CD4-positive, alpha-beta memory T cell (primary cell): Measurements from ENCODE around the gene CENPN. TPM values are rescaled to one million over a fixed set of nuclear protein-coding genes. Genes with fewer than 3 reads are reported as not detected.

Experiments used
- CTCF ChIA-PET: fragments of 350-600 bp; sonication (Branson Sonifier 250); formaldehyde crosslinking; loops from one replicate; lab custom pipeline; 2021; ENCODE audit warnings: inconsistent platforms; ENCODE audit not compliant: partially characterized antibody; lab: Charles Lee
- POLR2A ChIA-PET: fragments of 350-600 bp; sonication (Branson Sonifier 250); formaldehyde crosslinking; loops from one replicate; lab custom pipeline; 2021; ENCODE audit not compliant: partially characterized antibody; lab: Charles Lee
- DNase-seq, 5 donors: peaks; one replicate each; pipeline versions ENCODE4 v3.0.0 to v3.0.0-alpha.2; 2020 to 2022; ENCODE audit warnings: mixed read lengths in 1 of 5
- H3K27ac ChIP-seq: one replicate; pipeline ENCODE4 v1.7.0; 2013; ENCODE audit warnings: low read depth, low read length
- H3K27me3 ChIP-seq: 2 replicates; pipeline ENCODE4 v1.7.0; 2013; ENCODE audit warnings: mild to moderate bottlenecking, low read length, moderate library complexity; ENCODE audit not compliant: insufficient read depth
- H3K36me3 ChIP-seq: 2 replicates; pipeline ENCODE4 v1.7.0; 2013; ENCODE audit warnings: mild to moderate bottlenecking, low read length, moderate library complexity; ENCODE audit not compliant: insufficient read depth
- H3K4me1 ChIP-seq: 2 replicates; pipeline ENCODE4 v1.7.0; 2013; ENCODE audit warnings: mild to moderate bottlenecking, low read length, moderate library complexity; ENCODE audit not compliant: insufficient read depth
- H3K4me3 ChIP-seq, 2 donors: one replicate each; pipeline ENCODE4 v1.7.0; 2013; ENCODE audit warnings: low read length in 2 of 2, mild to moderate bottlenecking in 1 of 2
- H3K9me3 ChIP-seq, 2 donors: one replicate each; pipeline ENCODE4 v1.7.0; 2013; ENCODE audit warnings: low read length in 2 of 2, control low read depth in 1 of 2; ENCODE audit not compliant: control insufficient read depth in 1 of 2
- H3K27ac Mint-ChIP-seq, 7 donors: one replicate each; pipeline ENCODE4 v1.8.0; 2020 to 2021; ENCODE audit warnings: mixed read lengths in 7 of 7, mild to moderate bottlenecking in 6 of 7, inconsistent platforms in 3 of 7, moderate library complexity in 3 of 7
- H3K27me3 Mint-ChIP-seq, 2 donors: one replicate each; pipeline ENCODE4 v1.8.0; 2020 to 2021; ENCODE audit warnings: mixed read lengths in 2 of 2
- H3K36me3 Mint-ChIP-seq, 2 donors: one replicate each; pipeline ENCODE4 v1.8.0; 2020 to 2021; ENCODE audit warnings: mixed read lengths in 2 of 2, inconsistent platforms in 1 of 2, mild to moderate bottlenecking in 1 of 2
- H3K4me1 Mint-ChIP-seq, 4 donors: one replicate each; pipeline ENCODE4 v1.8.0; 2020 to 2021; ENCODE audit warnings: mixed read lengths in 4 of 4, mild to moderate bottlenecking in 1 of 4
- H3K4me3 Mint-ChIP-seq, 8 donors: one replicate each; pipeline ENCODE4 v1.8.0; 2020 to 2021; ENCODE audit warnings: mixed read lengths in 8 of 8, mild to moderate bottlenecking in 7 of 8, moderate library complexity in 6 of 8, inconsistent platforms in 3 of 8
- H3K9me3 Mint-ChIP-seq, 8 donors: one replicate each; pipeline ENCODE4 v1.8.0; 2020 to 2021; ENCODE audit warnings: mixed read lengths in 8 of 8, mild to moderate bottlenecking in 5 of 8, inconsistent platforms in 3 of 8, moderate library complexity in 1 of 8
- intact Hi-C: fragments of 100-400 bp; cut with micrococcal nuclease; formaldehyde crosslinking; loops from one replicate; pipeline ENCODE4 v1.15.1; 2023
- polyA plus RNA-seq, 2 donors: library from polyadenylated mRNA; unstranded; fragments of 300-500 nt; fragmentation: Illumina TruSeq; gene quantifications; one replicate each; pipeline ENCODE4 v1.2.3, GENCODE V29; 2021
- total RNA-seq, 2 experiments: library from RNA; stranded (reverse); gene quantifications; one replicate each; pipeline ENCODE4 v1.2.3, GENCODE V29; 2021

CENPN gene
- total and polyA plus RNA-seq, 4 experiments from 2014 or later, result 2.9 to 4.0 (median 3.6) TPM

DNA sequence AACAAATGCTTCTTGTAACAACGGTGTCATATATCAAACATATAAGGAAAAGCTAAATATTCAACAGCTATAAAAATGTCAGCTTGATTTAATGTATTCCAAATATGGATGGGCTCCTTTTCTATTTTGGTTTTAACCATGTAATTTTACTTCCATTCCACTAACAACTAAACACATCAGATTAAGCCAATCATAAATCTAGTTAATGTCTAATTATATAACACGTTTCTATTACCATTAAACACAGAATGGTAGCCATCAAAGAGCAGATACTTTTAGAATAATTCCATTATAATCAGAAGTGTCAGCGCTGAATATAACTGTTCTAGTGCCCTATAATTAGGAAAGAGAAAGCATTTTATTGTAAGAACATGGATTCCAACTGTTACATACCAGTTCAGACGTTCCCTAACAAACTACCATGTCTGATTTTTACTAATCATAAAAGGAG is 10.3 kb upstream of the CENPN start:
- peaks cover 2% of the 10 kb centered on the region for H3K36me3 ChIP-seq
- no peak for DNase-seq
- ChIA-PET POLR2A (interaction anchor here (2.0 to 2.4 kb wide), 2 partner anchors 10 to 40 kb away, joined by 10 to 27 read pairs; partner anchors contain the start of genes ATMIN, CENPN and CMC2), CTCF (interaction anchor here (0.6 to 2.3 kb wide), 3 partner anchors 8 to 40 kb away, joined by 3 to 13 read pairs (median 8); partner anchors contain the start of gene ATMIN)
- peak overlapping the region; percentile 36 to 70 for H3K4me3 ChIP-seq
- H3K9me3 ChIP-seq, result no peaks in the 10 kb centered on the region
- H3K27me3 ChIP-seq, result no peaks in the 10 kb centered on the region
- peak overlapping the region; percentile 63 for H3K27ac ChIP-seq
- Mint-ChIP-seq H3K27me3 (no peaks in the 10 kb centered on the region), H3K4me3 (peak overlapping the region; percentile 91 to 98 (median 96)), H3K27ac (peak overlapping the region; percentile 93 to 98 (median 94)), H3K9me3 (peaks cover 0 to 4% (median 0%) of the 10 kb centered on the region in 8 donors), H3K36me3 (peaks cover 6 to 25% of the 10 kb centered on the region in 2 donors), H3K4me1 (peaks cover 19 to 65% (median 52%) of the 10 kb centered on the region in 4 donors)
- H3K4me1 ChIP-seq, result peaks cover 32% of the 10 kb centered on the region
- intact Hi-C loops, result loop anchor here (1.0 kb wide), 2 partner anchors 11 to 448 kb away; partner anchors contain the start of genes CENPN and CMIP

DNA sequence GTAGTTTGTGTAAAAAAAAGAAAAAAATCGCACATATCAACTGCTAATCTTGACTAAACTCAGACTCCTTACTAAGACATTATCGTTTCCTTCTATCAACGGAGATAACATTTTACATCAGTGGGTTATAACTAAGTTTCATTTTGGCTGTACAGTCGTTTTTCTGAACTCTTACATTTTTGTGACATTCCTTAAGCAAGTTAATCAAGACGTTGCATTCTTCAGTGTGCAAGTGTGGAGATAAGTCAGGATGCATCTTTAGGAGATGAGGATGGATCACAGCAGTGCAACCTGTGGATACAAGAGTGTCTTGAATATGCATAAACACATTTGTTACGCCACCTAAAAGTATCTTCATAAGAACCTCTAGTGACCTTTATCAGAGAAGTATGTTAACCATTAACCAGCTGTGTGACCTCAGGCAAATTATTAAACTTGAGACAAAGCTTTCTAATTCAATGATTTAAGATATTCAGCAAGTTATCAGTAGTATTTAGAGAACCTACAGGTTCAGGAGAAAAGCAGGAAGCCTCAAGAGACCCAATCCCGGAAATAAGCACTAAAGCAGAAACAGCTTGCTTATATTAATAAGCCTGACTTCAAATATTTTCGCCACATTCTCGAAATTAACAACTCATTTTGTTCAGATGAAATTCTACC is 9.7 kb upstream of the CENPN start:
- Histone ChIP-seq H3K4me1 (peaks cover 35% of the 10 kb centered on the region), H3K27ac (peak overlapping the region; percentile 63), H3K36me3 (no peaks in the 10 kb centered on the region), H3K27me3 (no peaks in the 10 kb centered on the region), H3K9me3 (no peaks in the 10 kb centered on the region), H3K4me3 (peak overlapping the region; percentile 36 to 70)
- no peaks in the 10 kb centered on the region for H3K27me3 Mint-ChIP-seq
- peak overlapping the region; percentile 93 to 98 (median 94) for H3K27ac Mint-ChIP-seq
- DNase-seq, result peak in 4 of 5 donors; percentile 15 to 29 (median 24)
- peak overlapping the region; percentile 91 to 98 (median 96) for H3K4me3 Mint-ChIP-seq
- peaks cover 0 to 4% (median 0%) of the 10 kb centered on the region in 8 donors for H3K9me3 Mint-ChIP-seq
- peaks cover 6 to 23% of the 10 kb centered on the region in 2 donors for H3K36me3 Mint-ChIP-seq
- ChIA-PET CTCF (interaction anchor here (0.6 to 2.3 kb wide), 5 partner anchors 7 to 1701 kb away, joined by 3 to 13 read pairs (median 5); partner anchors contain the start of gene ATMIN), POLR2A (interaction anchor here (0.6 to 2.4 kb wide), 3 partner anchors 10 to 1173 kb away, joined by 3 to 27 read pairs (median 10); partner anchors contain the start of genes ATMIN, CENPN, CMC2 and MPHOSPH6)
- H3K4me1 Mint-ChIP-seq, result peaks cover 21 to 67% (median 56%) of the 10 kb centered on the region in 4 donors
- intact Hi-C loops, result loop anchor here (1.0 kb wide), 2 partner anchors 10 to 447 kb away; partner anchors contain the start of genes CENPN and CMIP

GRCh38 chr16:80997964-80998620 is 8.9 kb upstream of the CENPN start:
- H3K9me3 ChIP-seq, result no peaks in the 10 kb centered on the region
- intact Hi-C loops, result loop anchor here (1.0 kb wide), 2 partner anchors 9 to 446 kb away; partner anchors contain the start of genes CENPN and CMIP
- H3K27ac Mint-ChIP-seq, result peak overlapping the region in 6 of 7 donors; percentile 38 to 94 (median 64)
- peak overlapping the region; percentile 36 to 98 (median 78) for H3K4me3 Mint-ChIP-seq
- ChIA-PET CTCF (interaction anchor here (0.6 to 2.3 kb wide), 5 partner anchors 12 to 1780 kb away, joined by 3 to 13 read pairs (median 5); partner anchors contain the start of gene ATMIN), POLR2A (interaction anchor here (0.6 to 2.4 kb wide), 4 partner anchors 9 to 1172 kb away, joined by 3 to 27 read pairs (median 7); partner anchors contain the start of genes ATMIN, C16orf46, CENPN and CMC2)
- H3K27ac ChIP-seq, result peak overlapping the region; percentile 63
- no peaks in the 10 kb centered on the region for H3K36me3 ChIP-seq
- no peak overlapping the region for H3K4me3 ChIP-seq
- peaks cover 43% of the 10 kb centered on the region for H3K4me1 ChIP-seq
- H3K4me1 Mint-ChIP-seq, result peaks cover 25 to 75% (median 60%) of the 10 kb centered on the region in 4 donors
- no peaks in the 10 kb centered on the region for H3K27me3 Mint-ChIP-seq
- H3K27me3 ChIP-seq, result no peaks in the 10 kb centered on the region
- peaks cover 0 to 4% (median 0%) of the 10 kb centered on the region in 8 donors for H3K9me3 Mint-ChIP-seq
- DNase-seq, result no peak
- H3K36me3 Mint-ChIP-seq, result peaks cover 6 to 21% of the 10 kb centered on the region in 2 donors

- H3K36me3 Mint-ChIP-seq, result peaks cover 0 to 14% of the 10 kb centered on the region in 2 donors
- no peaks in the 10 kb centered on the region for H3K36me3 ChIP-seq
- peaks cover 59% of the 10 kb centered on the region for H3K4me1 ChIP-seq
- no peaks in the 10 kb centered on the region for H3K27me3 ChIP-seq
- H3K4me3 Mint-ChIP-seq, result no peak overlapping the region
- no peaks in the 10 kb centered on the region for H3K9me3 ChIP-seq
- no peak overlapping the region for H3K27ac ChIP-seq
- POLR2A ChIA-PET, result no interaction called here
- H3K27ac Mint-ChIP-seq, result peak overlapping the region in 2 of 7 donors; percentile 20 to 35
- H3K4me3 ChIP-seq, result no peak overlapping the region
- intact Hi-C loops, result loop anchor here (10.0 kb wide), 2 partner anchors 196 to 1716 kb away; partner anchors contain the start of gene CDYL2
- CTCF ChIA-PET, result interaction anchor here (1.4 to 6.9 kb wide), 2 partner anchors 17 to 35 kb away, joined by 3 to 91 read pairs; partner anchors contain the start of gene ATMIN
- H3K9me3 Mint-ChIP-seq, result peaks cover 0 to 4% (median 0%) of the 10 kb centered on the region in 8 donors
- no peak for DNase-seq
- no peaks in the 10 kb centered on the region for H3K27me3 Mint-ChIP-seq
- peaks cover 36 to 84% (median 67%) of the 10 kb centered on the region in 4 donors for H3K4me1 Mint-ChIP-seq
Measured at GRCh38 chr16:81000873-81001272, 6.1 kb upstream of the CENPN start.

DNA sequence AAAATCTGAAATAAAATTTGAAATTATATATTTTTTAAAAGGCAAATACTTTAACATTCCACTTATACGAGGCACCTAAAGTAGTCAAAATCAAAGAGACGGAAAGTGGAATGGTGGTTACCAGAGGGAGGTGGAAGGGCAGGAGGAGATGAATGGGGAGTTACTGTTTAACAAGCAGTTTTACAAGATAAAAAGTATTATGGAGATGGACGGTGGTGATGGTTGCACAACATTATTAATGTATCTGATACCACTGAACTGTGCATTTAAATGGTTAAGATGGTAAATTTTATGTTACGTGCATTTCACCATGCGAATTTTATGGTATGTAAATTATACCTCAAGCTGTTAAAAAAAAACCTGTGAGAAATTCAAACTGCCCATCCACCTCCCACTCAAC is 5.7 kb upstream of the CENPN start:
- DNase-seq, result no peak
- peaks cover 0 to 4% (median 0%) of the 10 kb centered on the region in 8 donors for H3K9me3 Mint-ChIP-seq
- intact Hi-C loops, result loop anchor here (10.0 kb wide), 2 partner anchors 197 to 1717 kb away; partner anchors contain the start of gene CDYL2
- H3K27me3 Mint-ChIP-seq, result no peaks in the 10 kb centered on the region
- no peak overlapping the region for H3K4me3 Mint-ChIP-seq
- H3K4me1 Mint-ChIP-seq, result peaks cover 39 to 88% (median 70%) of the 10 kb centered on the region in 4 donors
- H3K36me3 ChIP-seq, result no peaks in the 10 kb centered on the region
- H3K9me3 ChIP-seq, result no peaks in the 10 kb centered on the region
- no peaks in the 10 kb centered on the region for H3K27me3 ChIP-seq
- peaks cover 0 to 15% of the 10 kb centered on the region in 2 donors for H3K36me3 Mint-ChIP-seq
- H3K4me3 ChIP-seq, result no peak overlapping the region
- no peak overlapping the region for H3K27ac ChIP-seq
- peaks cover 56% of the 10 kb centered on the region for H3K4me1 ChIP-seq
- peak overlapping the region in 3 of 7 donors; percentile 46 to 98 (median 69) for H3K27ac Mint-ChIP-seq
- POLR2A ChIA-PET, result interaction anchor here (0.6 kb wide), 1 partner anchor 19 kb away, joined by 4 read pairs; no protein-coding TSS in a partner anchor
- CTCF ChIA-PET, result interaction anchor here (1.4 to 6.9 kb wide), 2 partner anchors 17 to 34 kb away, joined by 3 to 91 read pairs; partner anchors contain the start of gene ATMIN

GRCh38 chr16:81003064-81003463 is 4.0 kb upstream of the CENPN start:
- no peaks in the 10 kb centered on the region for H3K27me3 Mint-ChIP-seq
- no peak for DNase-seq
- H3K27me3 ChIP-seq, result no peaks in the 10 kb centered on the region
- H3K4me1 Mint-ChIP-seq, result peaks cover 39 to 83% (median 64%) of the 10 kb centered on the region in 4 donors
- H3K4me3 ChIP-seq, result no peak overlapping the region
- H3K9me3 ChIP-seq, result no peaks in the 10 kb centered on the region
- H3K27ac Mint-ChIP-seq, result peak overlapping the region; percentile 78 to 100 (median 94)
- ChIA-PET POLR2A (interaction anchor here (1.0 to 6.0 kb wide), 3 partner anchors 32 to 312 kb away, joined by 3 to 66 read pairs (median 4); partner anchors contain the start of genes ATMIN and GAN), CTCF (interaction anchor here (1.7 to 6.9 kb wide), 9 partner anchors 10 to 734 kb away, joined by 4 to 91 read pairs (median 13); partner anchors contain the start of genes ATMIN and C16orf46)
- peaks cover 0 to 17% of the 10 kb centered on the region in 2 donors for H3K36me3 Mint-ChIP-seq
- H3K36me3 ChIP-seq, result no peaks in the 10 kb centered on the region
- intact Hi-C loops, result loop anchor here (10.0 kb wide), 2 partner anchors 198 to 1718 kb away; partner anchors contain the start of gene CDYL2
- peaks cover 0 to 11% (median 0%) of the 10 kb centered on the region in 8 donors for H3K9me3 Mint-ChIP-seq
- H3K4me3 Mint-ChIP-seq, result peak overlapping the region in 7 of 8 donors; percentile 26 to 94 (median 84)
- H3K4me1 ChIP-seq, result peaks cover 51% of the 10 kb centered on the region
- H3K27ac ChIP-seq, result peak overlapping the region; percentile 74
